HG02610 (cell line): Measurements from ENCODE around the gene CFAP46.

Source experiments
- ATAC-seq: cut with Tn5 transposase; IDR thresholded peaks from one replicate; pipeline ENCODE4 v1.9.1; 2021; ENCODE audit warnings: mild to moderate bottlenecking, moderate library complexity; ENCODE audit not compliant: unreplicated experiment

The CFAP46 gene

GRCh38 chr10:132942101-132943057 is at the start of gene CFAP46:
TSS of gene CFAP46 (minus strand) at chr10:132942570. CDS start at chr10:132942484, 86 bp downstream.
- ATAC-seq: no peak

GRCh38 chr10:132991706-132992432 is 49.5 kb upstream of the CFAP46 start:
- no peak for ATAC-seq

GRCh38 chr10:132990684-132991545 is 48.5 kb upstream of the CFAP46 start:
- ATAC-seq: no peak

- ATAC-seq: no peak
These were observed 47.4 kb upstream of the CFAP46 start for GRCh38 chr10:132989476-132990415.

GRCh38 chr10:132988988-132989387 is 46.6 kb upstream of the CFAP46 start:
- no peak for ATAC-seq

GRCh38 chr10:132987671-132988571 is 45.6 kb upstream of the CFAP46 start:
- ATAC-seq: no peak

GRCh38 chr10:132986978-132987377 is 44.6 kb upstream of the CFAP46 start:
- ATAC-seq: no peak

- no peak for ATAC-seq
These were observed 44.2 kb upstream of the CFAP46 start for GRCh38 chr10:132986576-132986975.

- ATAC-seq: no peak
These were observed 43.7 kb upstream of the CFAP46 start for GRCh38 chr10:132986076-132986475.

GRCh38 chr10:132985546-132985900 is 43.2 kb upstream of the CFAP46 start:
- ATAC-seq: no peak

- no peak for ATAC-seq
These were observed 42.6 kb upstream of the CFAP46 start for GRCh38 chr10:132984801-132985545.

- ATAC-seq: no peak
These were observed 41.6 kb upstream of the CFAP46 start for GRCh38 chr10:132984008-132984295.

- ATAC-seq: no peak
These were observed 41.1 kb upstream of the CFAP46 start for GRCh38 chr10:132983252-132984007.

- ATAC-seq: no peak
These were observed 40.1 kb upstream of the CFAP46 start for GRCh38 chr10:132982301-132982989.

- ATAC-seq: no peak
These were observed 39.4 kb upstream of the CFAP46 start for GRCh38 chr10:132981746-132982145.

- ATAC-seq: no peak
These were observed 38.8 kb upstream of the CFAP46 start for GRCh38 chr10:132981173-132981555.
